Measurements from ENCODE around the gene TMEM222.

DNA sequence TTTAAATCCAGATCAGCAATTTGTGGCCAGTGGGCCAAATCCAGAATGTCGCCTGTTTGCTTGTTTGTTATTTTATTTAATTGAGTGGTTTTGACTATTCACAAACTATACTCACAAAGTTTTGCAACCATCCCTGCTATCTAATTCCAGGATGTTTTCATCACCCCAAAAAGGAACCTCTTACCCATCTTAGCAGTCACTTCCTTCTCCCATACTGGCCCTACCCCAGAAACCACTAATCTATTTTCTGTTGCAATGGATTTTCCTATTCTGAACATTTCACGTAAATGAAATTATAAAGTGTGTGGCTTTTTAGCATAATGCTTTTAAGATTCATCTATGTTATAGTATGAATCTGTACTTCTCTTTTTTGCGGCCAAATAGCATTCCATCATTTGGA lies 46.3 kb upstream of the TMEM222 start:
- TF ChIP-seq, protein P1, sequence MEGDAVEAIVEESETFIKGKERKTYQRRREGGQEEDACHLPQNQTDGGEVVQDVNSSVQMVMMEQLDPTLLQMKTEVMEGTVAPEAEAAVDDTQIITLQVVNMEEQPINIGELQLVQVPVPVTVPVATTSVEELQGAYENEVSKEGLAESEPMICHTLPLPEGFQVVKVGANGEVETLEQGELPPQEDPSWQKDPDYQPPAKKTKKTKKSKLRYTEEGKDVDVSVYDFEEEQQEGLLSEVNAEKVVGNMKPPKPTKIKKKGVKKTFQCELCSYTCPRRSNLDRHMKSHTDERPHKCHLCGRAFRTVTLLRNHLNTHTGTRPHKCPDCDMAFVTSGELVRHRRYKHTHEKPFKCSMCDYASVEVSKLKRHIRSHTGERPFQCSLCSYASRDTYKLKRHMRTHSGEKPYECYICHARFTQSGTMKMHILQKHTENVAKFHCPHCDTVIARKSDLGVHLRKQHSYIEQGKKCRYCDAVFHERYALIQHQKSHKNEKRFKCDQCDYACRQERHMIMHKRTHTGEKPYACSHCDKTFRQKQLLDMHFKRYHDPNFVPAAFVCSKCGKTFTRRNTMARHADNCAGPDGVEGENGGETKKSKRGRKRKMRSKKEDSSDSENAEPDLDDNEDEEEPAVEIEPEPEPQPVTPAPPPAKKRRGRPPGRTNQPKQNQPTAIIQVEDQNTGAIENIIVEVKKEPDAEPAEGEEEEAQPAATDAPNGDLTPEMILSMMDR (IDR thresholded peaks at IDR 0.05; ENCODE audit: borderline replicate concordance, extremely low read depth, low read length, poor library complexity, severe bottlenecking): no peak
- no peak for TF ChIP-seq EZH2 (IDR thresholded peaks at IDR 0.05; ENCODE audit: borderline replicate concordance, low read depth, low read length, severe bottlenecking)
